ENCODE measurements around the gene ZNF469.

ZNF469 gene

GRCh38 chr16:88382491-88383400 is at the start of gene ZNF469:
ZNF469 (plus strand) TSS chr16:88382959; CDS start chr16:88427471, 44,512 bp downstream.
- DNase-seq (ENCODE audit: extremely low spot score, insufficient read length, low read depth) (no peak), FAIRE-seq (no peak)

GRCh38 chr16:88333848-88334777 is 48.6 kb upstream of the ZNF469 start:
- no peak for FAIRE-seq

GRCh38 chr16:88334778-88335720 is 47.7 kb upstream of the ZNF469 start:
- FAIRE-seq (no peak), DNase-seq (ENCODE audit: extremely low spot score, insufficient read length, low read depth) (no peak)

More at GRCh38 chr16:88333848-88334777, 48.6 kb upstream of the ZNF469 start:
- no peak for DNase-seq (ENCODE audit: extremely low spot score, insufficient read length, low read depth)

GRCh38 chr16:88337021-88337420 is 45.7 kb upstream of the ZNF469 start:
- FAIRE-seq (no peak), DNase-seq (ENCODE audit: extremely low spot score, insufficient read length, low read depth) (no peak)

- FAIRE-seq (no peak), DNase-seq (ENCODE audit: extremely low spot score, insufficient read length, low read depth) (no peak)
These were observed 45.2 kb upstream of the ZNF469 start for GRCh38 chr16:88337538-88337937.

- FAIRE-seq (no peak), DNase-seq (ENCODE audit: extremely low spot score, insufficient read length, low read depth) (no peak)
These were observed 44.6 kb upstream of the ZNF469 start for GRCh38 chr16:88338111-88338510.

- DNase-seq (ENCODE audit: extremely low spot score, insufficient read length, low read depth): no peak
- FAIRE-seq: no peak
These were observed 43.9 kb upstream of the ZNF469 start for GRCh38 chr16:88338896-88339295.

- DNase-seq (ENCODE audit: extremely low spot score, insufficient read length, low read depth) (no peak), FAIRE-seq (no peak)
These were observed 42.6 kb upstream of the ZNF469 start for GRCh38 chr16:88339930-88340754.

GRCh38 chr16:88340755-88341150 is 42.0 kb upstream of the ZNF469 start:
- FAIRE-seq (no peak), DNase-seq (ENCODE audit: extremely low spot score, insufficient read length, low read depth) (no peak)

- no peak for FAIRE-seq
- DNase-seq (ENCODE audit: extremely low spot score, insufficient read length, low read depth): no peak
These were observed 41.0 kb upstream of the ZNF469 start for GRCh38 chr16:88341551-88342290.

- FAIRE-seq (no peak), DNase-seq (ENCODE audit: extremely low spot score, insufficient read length, low read depth) (no peak)
These were observed 40.3 kb upstream of the ZNF469 start for GRCh38 chr16:88342491-88342890.

GRCh38 chr16:88343271-88343791 is 39.4 kb upstream of the ZNF469 start:
- FAIRE-seq: no peak
- DNase-seq (ENCODE audit: extremely low spot score, insufficient read length, low read depth): no peak

GRCh38 chr16:88344411-88345030 is 38.2 kb upstream of the ZNF469 start:
- FAIRE-seq: no peak

GRCh38 chr16:88345031-88345720 is 37.6 kb upstream of the ZNF469 start:
- FAIRE-seq (no peak), DNase-seq (ENCODE audit: extremely low spot score, insufficient read length, low read depth) (no peak)

More at GRCh38 chr16:88344411-88345030, 38.2 kb upstream of the ZNF469 start:
- no peak for DNase-seq (ENCODE audit: extremely low spot score, insufficient read length, low read depth)

GRCh38 chr16:88345721-88346560 is 36.8 kb upstream of the ZNF469 start:
- DNase-seq (ENCODE audit: extremely low spot score, insufficient read length, low read depth) (no peak), FAIRE-seq (no peak)

Measured in GM18507 (cell line).